ENCODE results near the gene FUT3.
"Not testable (repeated sequence)": the region's sequence is repeated elsewhere in the genome, so short reads cannot be mapped to it uniquely, and the experiment has no call there.

FUT3 gene

GRCh38 chr19:5882421-5882968, 31.2 kb upstream of the FUT3 start:
- no peak for DNase-seq (ENCODE audit: low read depth, low spot score)

GRCh38 chr19:5881543-5882299, 30.5 kb upstream of the FUT3 start:
- DNase-seq (ENCODE audit: low read depth, low spot score): no peak

GRCh38 chr19:5880604-5881078, 29.4 kb upstream of the FUT3 start:
- no peak for DNase-seq (ENCODE audit: low read depth, low spot score)

- DNase-seq (ENCODE audit: low read depth, low spot score): no peak
Observed at GRCh38 chr19:5880196-5880595, 28.9 kb upstream of the FUT3 start.

GRCh38 chr19:5877882-5878281, 26.6 kb upstream of the FUT3 start:
- DNase-seq (ENCODE audit: low read depth, low spot score): no peak

- no peak for DNase-seq (ENCODE audit: low read depth, low spot score)
Observed at GRCh38 chr19:5877427-5877826, 26.2 kb upstream of the FUT3 start.

- DNase-seq (ENCODE audit: low read depth, low spot score): not testable (repeated sequence)
Observed at GRCh38 chr19:5874496-5874895, 23.2 kb upstream of the FUT3 start.

- no peak for DNase-seq (ENCODE audit: low read depth, low spot score)
Observed at GRCh38 chr19:5873617-5874199, 22.5 kb upstream of the FUT3 start.

GRCh38 chr19:5870986-5871394, 19.7 kb upstream of the FUT3 start:
- DNase-seq (ENCODE audit: low read depth, low spot score): no peak

- no peak for DNase-seq (ENCODE audit: low read depth, low spot score)
Observed at GRCh38 chr19:5867201-5868136, 16.2 kb upstream of the FUT3 start.

GRCh38 chr19:5865772-5866171, 14.5 kb upstream of the FUT3 start:
- no peak for DNase-seq (ENCODE audit: low read depth, low spot score)

- DNase-seq (ENCODE audit: low read depth, low spot score): no peak
Observed at GRCh38 chr19:5864725-5865486, 13.7 kb upstream of the FUT3 start.

GRCh38 chr19:5864013-5864720, 12.9 kb upstream of the FUT3 start:
- DNase-seq (ENCODE audit: low read depth, low spot score): no peak

GRCh38 chr19:5863030-5863665, 11.9 kb upstream of the FUT3 start:
- no peak for DNase-seq (ENCODE audit: low read depth, low spot score)

- no peak for DNase-seq (ENCODE audit: low read depth, low spot score)
Observed at GRCh38 chr19:5857203-5858081, 6.2 kb upstream of the FUT3 start.

GRCh38 chr19:5855151-5855550, 3.9 kb upstream of the FUT3 start:
- not testable (repeated sequence) for DNase-seq (ENCODE audit: low read depth, low spot score)

GRCh38 chr19:5854121-5854520, 2.9 kb upstream of the FUT3 start:
- not testable (repeated sequence) for DNase-seq (ENCODE audit: low read depth, low spot score)

- DNase-seq (ENCODE audit: low read depth, low spot score): no peak
Observed at GRCh38 chr19:5850743-5851293, 431 bp downstream of the FUT3 start.

GRCh38 chr19:5850189-5850588, 1.1 kb downstream of the FUT3 start:
- no peak for DNase-seq (ENCODE audit: low read depth, low spot score)

All from activated CD4-positive, CD25-positive, alpha-beta regulatory T cell treated with anti-CD3 and anti-CD28 coated beads, Interleukin-2, amount 50 U/mL, for 16 hours (primary cell).